Measurements from ENCODE around the gene SPAM1.

The SPAM1 gene

GRCh38 chr7:123918309-123918708 lies 6.7 kb upstream of the SPAM1 start:
- Histone ChIP-seq H3K9me3 (ENCODE audit: control insufficient read depth, insufficient read depth, low read depth, low read length) (no peaks in the 10 kb centered on the region), H3K36me3 (ENCODE audit: control insufficient read depth, insufficient read depth, low read length) (no peaks in the 10 kb centered on the region), H3K4me1 (ENCODE audit: control insufficient read depth, insufficient read depth, low read length) (peaks cover 9% of the 10 kb centered on the region), H3K9ac (ENCODE audit: low read length) (no peak overlapping the region), H3K27ac (ENCODE audit: low read depth, low read length) (no peak overlapping the region), H3K4me3 (ENCODE audit: low read depth, low read length) (no peak overlapping the region), H3K27me3 (ENCODE audit: control insufficient read depth, insufficient read depth, low read length) (no peaks in the 10 kb centered on the region)

GRCh38 chr7:123923599-123923998 lies 1.4 kb upstream of the SPAM1 start:
- H3K4me1 ChIP-seq (ENCODE audit: control insufficient read depth, insufficient read depth, low read length): 0 out of 2 replicates have a peak, but pooled peaks cover 2% of the 10 kb centered on the region
- no peaks in the 10 kb centered on the region for H3K36me3 ChIP-seq (ENCODE audit: control insufficient read depth, insufficient read depth, low read length)
- H3K9me3 ChIP-seq (ENCODE audit: control insufficient read depth, insufficient read depth, low read depth, low read length): peaks cover 4% of the 10 kb centered on the region; the same call in 1 of the 2 replicates
- H3K4me3 ChIP-seq (ENCODE audit: low read depth, low read length): no peak overlapping the region
- H3K9ac ChIP-seq (ENCODE audit: low read length): no peak overlapping the region
- no peak overlapping the region for H3K27ac ChIP-seq (ENCODE audit: low read depth, low read length)
- H3K27me3 ChIP-seq (ENCODE audit: control insufficient read depth, insufficient read depth, low read length): no peaks in the 10 kb centered on the region

GRCh38 chr7:123929107-123929506 lies 4.1 kb downstream of the SPAM1 start:
- Histone ChIP-seq H3K4me1 (ENCODE audit: control insufficient read depth, insufficient read depth, low read length) (peaks cover 19% of the 10 kb centered on the region), H3K27me3 (ENCODE audit: control insufficient read depth, insufficient read depth, low read length) (no peaks in the 10 kb centered on the region), H3K36me3 (ENCODE audit: control insufficient read depth, insufficient read depth, low read length) (no peaks in the 10 kb centered on the region), H3K4me3 (ENCODE audit: low read depth, low read length) (no peak overlapping the region), H3K9me3 (ENCODE audit: control insufficient read depth, insufficient read depth, low read depth, low read length) (peaks cover 3% of the 10 kb centered on the region; the same call in 1 of the 2 replicates), H3K27ac (ENCODE audit: low read depth, low read length) (peak overlapping the region; percentile 67), H3K9ac (ENCODE audit: low read length) (no peak overlapping the region)

GRCh38 chr7:123929655-123930054 lies 4.6 kb downstream of the SPAM1 start:
- 0 out of 2 replicates have a peak, but pooled peaks cover 4% of the 10 kb centered on the region for H3K9me3 ChIP-seq (ENCODE audit: control insufficient read depth, insufficient read depth, low read depth, low read length)
- peaks cover 19% of the 10 kb centered on the region for H3K4me1 ChIP-seq (ENCODE audit: control insufficient read depth, insufficient read depth, low read length)
- H3K27ac ChIP-seq (ENCODE audit: low read depth, low read length): peak overlapping the region; percentile 67; the same call in 1 of the 2 replicates
- H3K36me3 ChIP-seq (ENCODE audit: control insufficient read depth, insufficient read depth, low read length): no peaks in the 10 kb centered on the region
- H3K4me3 ChIP-seq (ENCODE audit: low read depth, low read length): no peak overlapping the region
- no peak overlapping the region for H3K9ac ChIP-seq (ENCODE audit: low read length)
- H3K27me3 ChIP-seq (ENCODE audit: control insufficient read depth, insufficient read depth, low read length): no peaks in the 10 kb centered on the region

GRCh38 chr7:123935436-123936381 lies 10.7 kb downstream of the SPAM1 start:
- no peaks in the 10 kb centered on the region for H3K27me3 ChIP-seq (ENCODE audit: control insufficient read depth, insufficient read depth, low read length)

GRCh38 chr7:123936388-123936787 lies 11.3 kb downstream of the SPAM1 start:
- peaks cover 4% of the 10 kb centered on the region for H3K4me1 ChIP-seq (ENCODE audit: control insufficient read depth, insufficient read depth, low read length)
- no peaks in the 10 kb centered on the region for H3K36me3 ChIP-seq (ENCODE audit: control insufficient read depth, insufficient read depth, low read length)
- no peak overlapping the region for H3K4me3 ChIP-seq (ENCODE audit: low read depth, low read length)

More at GRCh38 chr7:123935436-123936381, 10.7 kb downstream of the SPAM1 start:
- Histone ChIP-seq H3K4me1 (ENCODE audit: control insufficient read depth, insufficient read depth, low read length) (no peaks in the 10 kb centered on the region), H3K9ac (ENCODE audit: low read length) (no peak overlapping the region), H3K36me3 (ENCODE audit: control insufficient read depth, insufficient read depth, low read length) (no peaks in the 10 kb centered on the region), H3K9me3 (ENCODE audit: control insufficient read depth, insufficient read depth, low read depth, low read length) (peaks cover 21% of the 10 kb centered on the region), H3K27ac (ENCODE audit: low read depth, low read length) (no peak overlapping the region), H3K4me3 (ENCODE audit: low read depth, low read length) (no peak overlapping the region)

GRCh38 chr7:123939784-123940183 lies 14.7 kb downstream of the SPAM1 start:
- H3K36me3 ChIP-seq (ENCODE audit: control insufficient read depth, insufficient read depth, low read length): no peaks in the 10 kb centered on the region

More at GRCh38 chr7:123936388-123936787, 11.3 kb downstream of the SPAM1 start:
- no peak overlapping the region for H3K9ac ChIP-seq (ENCODE audit: low read length)
- no peaks in the 10 kb centered on the region for H3K27me3 ChIP-seq (ENCODE audit: control insufficient read depth, insufficient read depth, low read length)
- peaks cover 21% of the 10 kb centered on the region for H3K9me3 ChIP-seq (ENCODE audit: control insufficient read depth, insufficient read depth, low read depth, low read length)
- no peak overlapping the region for H3K27ac ChIP-seq (ENCODE audit: low read depth, low read length)

GRCh38 chr7:123941391-123942180 lies 16.5 kb downstream of the SPAM1 start:
- Histone ChIP-seq H3K4me3 (ENCODE audit: low read depth, low read length) (no peak overlapping the region), H3K27me3 (ENCODE audit: control insufficient read depth, insufficient read depth, low read length) (no peaks in the 10 kb centered on the region), H3K27ac (ENCODE audit: low read depth, low read length) (peak overlapping the region; percentile 84), H3K9me3 (ENCODE audit: control insufficient read depth, insufficient read depth, low read depth, low read length) (no peaks in the 10 kb centered on the region; the same call in 1 of the 2 replicates), H3K9ac (ENCODE audit: low read length) (peak overlapping the region; percentile 55), H3K4me1 (ENCODE audit: control insufficient read depth, insufficient read depth, low read length) (peaks cover 42% of the 10 kb centered on the region), H3K36me3 (ENCODE audit: control insufficient read depth, insufficient read depth, low read length) (no peaks in the 10 kb centered on the region)

More at GRCh38 chr7:123939784-123940183, 14.7 kb downstream of the SPAM1 start:
- H3K27me3 ChIP-seq (ENCODE audit: control insufficient read depth, insufficient read depth, low read length): no peaks in the 10 kb centered on the region
- H3K27ac ChIP-seq (ENCODE audit: low read depth, low read length): no peak overlapping the region
- peaks cover 17% of the 10 kb centered on the region for H3K9me3 ChIP-seq (ENCODE audit: control insufficient read depth, insufficient read depth, low read depth, low read length)
- H3K9ac ChIP-seq (ENCODE audit: low read length): no peak overlapping the region
- no peak overlapping the region for H3K4me3 ChIP-seq (ENCODE audit: low read depth, low read length)
- H3K4me1 ChIP-seq (ENCODE audit: control insufficient read depth, insufficient read depth, low read length): peaks cover 27% of the 10 kb centered on the region

GRCh38 chr7:123944395-123944794 lies 19.4 kb downstream of the SPAM1 start:
- Histone ChIP-seq H3K4me1 (ENCODE audit: control insufficient read depth, insufficient read depth, low read length) (peaks cover 42% of the 10 kb centered on the region), H3K9ac (ENCODE audit: low read length) (no peak overlapping the region), H3K27me3 (ENCODE audit: control insufficient read depth, insufficient read depth, low read length) (no peaks in the 10 kb centered on the region), H3K36me3 (ENCODE audit: control insufficient read depth, insufficient read depth, low read length) (no peaks in the 10 kb centered on the region), H3K4me3 (ENCODE audit: low read depth, low read length) (no peak overlapping the region), H3K9me3 (ENCODE audit: control insufficient read depth, insufficient read depth, low read depth, low read length) (no peaks in the 10 kb centered on the region), H3K27ac (ENCODE audit: low read depth, low read length) (no peak overlapping the region)

GRCh38 chr7:123945938-123946337 lies 20.9 kb downstream of the SPAM1 start:
- Histone ChIP-seq H3K9ac (ENCODE audit: low read length) (no peak overlapping the region), H3K36me3 (ENCODE audit: control insufficient read depth, insufficient read depth, low read length) (no peaks in the 10 kb centered on the region), H3K9me3 (ENCODE audit: control insufficient read depth, insufficient read depth, low read depth, low read length) (no peaks in the 10 kb centered on the region), H3K4me3 (ENCODE audit: low read depth, low read length) (0 out of 2 replicates have a peak overlapping the region, but pooled peaks have one; percentile 4), H3K27me3 (ENCODE audit: control insufficient read depth, insufficient read depth, low read length) (no peaks in the 10 kb centered on the region), H3K4me1 (ENCODE audit: control insufficient read depth, insufficient read depth, low read length) (peaks cover 42% of the 10 kb centered on the region), H3K27ac (ENCODE audit: low read depth, low read length) (no peak overlapping the region)
